ENCODE data around the gene PRKCE. TPM values are rescaled to one million over a fixed set of nuclear protein-coding genes. Genes with fewer than 3 reads are reported as not detected.

The PRKCE gene
- total and polyA plus RNA-seq, 2 experiments from 2014 or later = 0.94 to 1.2 TPM

DNA sequence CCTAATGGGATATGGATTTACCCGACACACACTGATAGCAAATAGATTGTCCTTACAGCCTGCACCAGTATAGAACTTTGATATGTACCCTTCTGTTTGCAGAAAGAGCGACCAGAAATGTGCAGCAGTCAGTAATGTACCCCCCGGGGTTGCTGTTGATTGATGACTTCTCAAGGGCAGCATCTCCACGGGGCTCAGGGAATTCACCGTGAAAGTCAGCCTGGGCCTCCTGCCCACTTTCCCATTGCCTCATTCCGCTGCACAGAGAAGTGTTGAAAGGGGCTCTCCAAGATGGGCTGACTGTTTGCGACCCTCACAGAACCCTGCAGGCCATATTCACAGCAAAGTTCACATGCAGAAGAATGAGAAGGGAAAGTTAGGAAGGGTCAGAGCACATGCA is 241.3 kb downstream of the PRKCE start:
- no peak overlapping the region for H3K4me3 ChIP-seq
- H3K79me2 ChIP-seq (replicated peaks; ENCODE audit: insufficient read depth) = no peaks in the 10 kb centered on the region
- H2AFZ ChIP-seq = no peak overlapping the region
- H3K4me1 Mint-ChIP-seq = peaks cover 3% of the 10 kb centered on the region; the same call in 2 of the 3 replicates
- no peak overlapping the region for H3K4me3 Mint-ChIP-seq
- ATAC-seq (no peak), DNase-seq (ENCODE audit: low spot score) (no peak)
- no peaks in the 10 kb centered on the region for H4K20me1 ChIP-seq (replicated peaks; ENCODE audit: insufficient read depth)
- H3K36me3 ChIP-seq (ENCODE audit: insufficient read depth) = no peaks in the 10 kb centered on the region
- H3F3A ChIP-seq (replicated peaks; ENCODE audit: low read depth) = no peaks in the 10 kb centered on the region
- H3K27me3 Mint-ChIP-seq (ENCODE audit: insufficient read depth, low read depth, poor library complexity) = peaks cover 5% of the 10 kb centered on the region
- no peaks in the 10 kb centered on the region for H3K27me3 ChIP-seq (ENCODE audit: insufficient read depth)
- H3K27ac Mint-ChIP-seq = no peak overlapping the region
- H3K9me3 Mint-ChIP-seq = no peaks in the 10 kb centered on the region
- H3K9me2 ChIP-seq (ENCODE audit: insufficient read depth) = peaks cover 1% of the 10 kb centered on the region; the same call in 1 of the 2 replicates
- H3K4me1 ChIP-seq (ENCODE audit: insufficient read depth) = peaks cover 3% of the 10 kb centered on the region; the same call in 1 of the 2 replicates
- no peak overlapping the region for H3K4me2 ChIP-seq
- H3K27ac ChIP-seq (ENCODE audit: low read depth) = no peak overlapping the region
- TF ChIP-seq, protein P1, sequence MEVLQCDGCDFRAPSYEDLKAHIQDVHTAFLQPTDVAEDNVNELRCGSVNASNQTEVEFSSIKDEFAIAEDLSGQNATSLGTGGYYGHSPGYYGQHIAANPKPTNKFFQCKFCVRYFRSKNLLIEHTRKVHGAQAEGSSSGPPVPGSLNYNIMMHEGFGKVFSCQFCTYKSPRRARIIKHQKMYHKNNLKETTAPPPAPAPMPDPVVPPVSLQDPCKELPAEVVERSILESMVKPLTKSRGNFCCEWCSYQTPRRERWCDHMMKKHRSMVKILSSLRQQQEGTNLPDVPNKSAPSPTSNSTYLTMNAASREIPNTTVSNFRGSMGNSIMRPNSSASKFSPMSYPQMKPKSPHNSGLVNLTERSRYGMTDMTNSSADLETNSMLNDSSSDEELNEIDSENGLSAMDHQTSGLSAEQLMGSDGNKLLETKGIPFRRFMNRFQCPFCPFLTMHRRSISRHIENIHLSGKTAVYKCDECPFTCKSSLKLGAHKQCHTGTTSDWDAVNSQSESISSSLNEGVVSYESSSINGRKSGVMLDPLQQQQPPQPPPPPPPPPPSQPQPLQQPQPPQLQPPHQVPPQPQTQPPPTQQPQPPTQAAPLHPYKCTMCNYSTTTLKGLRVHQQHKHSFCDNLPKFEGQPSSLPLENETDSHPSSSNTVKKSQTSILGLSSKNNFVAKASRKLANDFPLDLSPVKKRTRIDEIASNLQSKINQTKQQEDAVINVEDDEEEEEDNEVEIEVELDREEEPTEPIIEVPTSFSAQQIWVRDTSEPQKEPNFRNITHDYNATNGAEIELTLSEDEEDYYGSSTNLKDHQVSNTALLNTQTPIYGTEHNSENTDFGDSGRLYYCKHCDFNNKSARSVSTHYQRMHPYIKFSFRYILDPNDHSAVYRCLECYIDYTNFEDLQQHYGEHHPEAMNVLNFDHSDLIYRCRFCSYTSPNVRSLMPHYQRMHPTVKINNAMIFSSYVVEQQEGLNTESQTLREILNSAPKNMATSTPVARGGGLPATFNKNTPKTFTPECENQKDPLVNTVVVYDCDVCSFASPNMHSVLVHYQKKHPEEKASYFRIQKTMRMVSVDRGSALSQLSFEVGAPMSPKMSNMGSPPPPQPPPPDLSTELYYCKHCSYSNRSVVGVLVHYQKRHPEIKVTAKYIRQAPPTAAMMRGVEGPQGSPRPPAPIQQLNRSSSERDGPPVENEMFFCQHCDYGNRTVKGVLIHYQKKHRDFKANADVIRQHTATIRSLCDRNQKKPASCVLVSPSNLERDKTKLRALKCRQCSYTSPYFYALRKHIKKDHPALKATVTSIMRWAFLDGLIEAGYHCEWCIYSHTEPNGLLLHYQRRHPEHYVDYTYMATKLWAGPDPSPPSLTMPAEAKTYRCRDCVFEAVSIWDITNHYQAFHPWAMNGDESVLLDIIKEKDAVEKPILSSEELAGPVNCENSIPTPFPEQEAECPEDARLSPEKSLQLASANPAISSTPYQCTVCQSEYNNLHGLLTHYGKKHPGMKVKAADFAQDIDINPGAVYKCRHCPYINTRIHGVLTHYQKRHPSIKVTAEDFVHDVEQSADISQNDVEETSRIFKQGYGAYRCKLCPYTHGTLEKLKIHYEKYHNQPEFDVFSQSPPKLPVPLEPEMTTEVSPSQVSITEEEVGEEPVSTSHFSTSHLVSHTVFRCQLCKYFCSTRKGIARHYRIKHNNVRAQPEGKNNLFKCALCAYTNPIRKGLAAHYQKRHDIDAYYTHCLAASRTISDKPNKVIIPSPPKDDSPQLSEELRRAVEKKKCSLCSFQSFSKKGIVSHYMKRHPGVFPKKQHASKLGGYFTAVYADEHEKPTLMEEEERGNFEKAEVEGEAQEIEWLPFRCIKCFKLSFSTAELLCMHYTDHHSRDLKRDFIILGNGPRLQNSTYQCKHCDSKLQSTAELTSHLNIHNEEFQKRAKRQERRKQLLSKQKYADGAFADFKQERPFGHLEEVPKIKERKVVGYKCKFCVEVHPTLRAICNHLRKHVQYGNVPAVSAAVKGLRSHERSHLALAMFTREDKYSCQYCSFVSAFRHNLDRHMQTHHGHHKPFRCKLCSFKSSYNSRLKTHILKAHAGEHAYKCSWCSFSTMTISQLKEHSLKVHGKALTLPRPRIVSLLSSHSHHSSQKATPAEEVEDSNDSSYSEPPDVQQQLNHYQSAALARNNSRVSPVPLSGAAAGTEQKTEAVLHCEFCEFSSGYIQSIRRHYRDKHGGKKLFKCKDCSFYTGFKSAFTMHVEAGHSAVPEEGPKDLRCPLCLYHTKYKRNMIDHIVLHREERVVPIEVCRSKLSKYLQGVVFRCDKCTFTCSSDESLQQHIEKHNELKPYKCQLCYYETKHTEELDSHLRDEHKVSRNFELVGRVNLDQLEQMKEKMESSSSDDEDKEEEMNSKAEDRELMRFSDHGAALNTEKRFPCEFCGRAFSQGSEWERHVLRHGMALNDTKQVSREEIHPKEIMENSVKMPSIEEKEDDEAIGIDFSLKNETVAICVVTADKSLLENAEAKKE (CRISPR knock-in tag; IDR thresholded peaks at IDR 0.05) = no peak
- TF ChIP-seq EZH2phosphoT487 (IDR thresholded peaks at IDR 0.05; ENCODE audit: unreplicated experiment) (no peak), CREB1 (CRISPR knock-in tag; IDR thresholded peaks at IDR 0.05; ENCODE audit: low read depth) (no peak), STAT1 (IDR thresholded peaks at IDR 0.05; ENCODE audit: unreplicated experiment) (no peak), POLR2AphosphoS5 (IDR thresholded peaks at IDR 0.05; ENCODE audit: low read depth) (no peak), JUNB (IDR thresholded peaks at IDR 0.05; ENCODE audit: unreplicated experiment) (no peak)
- TF ChIP-seq, protein P2, sequence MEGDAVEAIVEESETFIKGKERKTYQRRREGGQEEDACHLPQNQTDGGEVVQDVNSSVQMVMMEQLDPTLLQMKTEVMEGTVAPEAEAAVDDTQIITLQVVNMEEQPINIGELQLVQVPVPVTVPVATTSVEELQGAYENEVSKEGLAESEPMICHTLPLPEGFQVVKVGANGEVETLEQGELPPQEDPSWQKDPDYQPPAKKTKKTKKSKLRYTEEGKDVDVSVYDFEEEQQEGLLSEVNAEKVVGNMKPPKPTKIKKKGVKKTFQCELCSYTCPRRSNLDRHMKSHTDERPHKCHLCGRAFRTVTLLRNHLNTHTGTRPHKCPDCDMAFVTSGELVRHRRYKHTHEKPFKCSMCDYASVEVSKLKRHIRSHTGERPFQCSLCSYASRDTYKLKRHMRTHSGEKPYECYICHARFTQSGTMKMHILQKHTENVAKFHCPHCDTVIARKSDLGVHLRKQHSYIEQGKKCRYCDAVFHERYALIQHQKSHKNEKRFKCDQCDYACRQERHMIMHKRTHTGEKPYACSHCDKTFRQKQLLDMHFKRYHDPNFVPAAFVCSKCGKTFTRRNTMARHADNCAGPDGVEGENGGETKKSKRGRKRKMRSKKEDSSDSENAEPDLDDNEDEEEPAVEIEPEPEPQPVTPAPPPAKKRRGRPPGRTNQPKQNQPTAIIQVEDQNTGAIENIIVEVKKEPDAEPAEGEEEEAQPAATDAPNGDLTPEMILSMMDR (conservative IDR thresholded peaks at IDR 0.05; ENCODE audit: low read depth in 2 of 2) = no peak
- no peaks in the 10 kb centered on the region for H3K36me3 Mint-ChIP-seq (ENCODE audit: low read depth)
